ENCODE data around the gene RIPPLY2. TPM values are rescaled to one million over a fixed set of nuclear protein-coding genes. Genes with fewer than 3 reads are reported as not detected.
A peak's percentile ranks its signal among the peaks of the same experiment; 100 is the strongest.

The RIPPLY2 gene
- total RNA-seq, 1 experiment from 2014 or later = not detected

DNA sequence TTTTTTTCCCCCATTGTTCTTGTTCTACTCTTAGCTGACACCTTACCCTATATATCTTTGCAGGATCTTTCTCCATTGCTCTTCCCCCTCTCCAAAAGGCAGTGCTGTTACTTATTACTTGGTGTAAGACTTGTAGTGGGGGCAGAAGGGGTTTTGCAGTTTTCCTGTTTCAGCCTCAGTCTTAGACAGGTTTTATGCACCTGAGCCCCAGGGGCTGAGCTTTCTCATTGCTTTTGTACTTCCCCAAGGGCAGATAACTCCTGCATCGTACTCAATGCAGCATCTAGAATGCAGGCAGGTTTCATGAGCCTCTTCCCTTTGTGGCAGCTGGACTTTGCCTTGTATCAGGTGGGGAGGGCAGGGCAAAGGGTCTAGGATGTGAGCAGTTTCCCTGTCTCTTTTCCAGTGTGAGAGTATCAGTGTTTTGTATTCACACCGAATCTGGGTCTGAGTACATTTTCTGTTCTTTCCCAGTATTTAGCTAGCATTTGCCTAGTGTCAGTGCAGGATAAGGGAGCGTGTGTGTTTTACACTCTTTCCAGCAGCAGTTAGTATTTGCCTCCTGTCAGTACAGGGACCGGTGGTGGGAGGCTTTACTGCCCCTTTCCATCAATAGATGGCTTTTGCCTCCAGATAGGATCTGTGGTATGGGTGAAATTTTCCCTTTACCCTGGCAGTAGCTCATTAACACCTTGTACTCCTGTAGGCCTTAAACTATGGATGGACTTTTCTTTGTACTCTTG is 25.9 kb downstream of the RIPPLY2 start:
- POLR2A ChIA-PET = interaction anchor here (1.0 to 1.7 kb wide), 2 partner anchors 9 to 19 kb away, joined by 6 read pairs; partner anchors contain the start of gene CYB5R4
- DNase-seq (ENCODE audit: unreplicated experiment) = no peak
- H3K36me3 Mint-ChIP-seq (ENCODE audit: insufficient read depth, unreplicated experiment) = peaks cover 4% of the 10 kb centered on the region
- H3K4me3 Mint-ChIP-seq (ENCODE audit: unreplicated experiment) = no peak overlapping the region
- no peak overlapping the region for H3K27ac Mint-ChIP-seq (ENCODE audit: low read depth, unreplicated experiment)
- BruUV-seq (replicated peaks) = no TSS peak
- no peaks in the 10 kb centered on the region for H3K27me3 Mint-ChIP-seq (ENCODE audit: insufficient read depth, unreplicated experiment)
- intact Hi-C loops (cut with micrococcal nuclease) = no loop called here
- CTCF ChIA-PET = interaction anchor here (1.0 to 1.5 kb wide), 5 partner anchors 12 to 1444 kb away, joined by 3 to 7 read pairs (median 3); no protein-coding TSS in a partner anchor
- no peaks in the 10 kb centered on the region for H3K9me3 Mint-ChIP-seq (ENCODE audit: unreplicated experiment)
- TF ChIP-seq, protein P1, sequence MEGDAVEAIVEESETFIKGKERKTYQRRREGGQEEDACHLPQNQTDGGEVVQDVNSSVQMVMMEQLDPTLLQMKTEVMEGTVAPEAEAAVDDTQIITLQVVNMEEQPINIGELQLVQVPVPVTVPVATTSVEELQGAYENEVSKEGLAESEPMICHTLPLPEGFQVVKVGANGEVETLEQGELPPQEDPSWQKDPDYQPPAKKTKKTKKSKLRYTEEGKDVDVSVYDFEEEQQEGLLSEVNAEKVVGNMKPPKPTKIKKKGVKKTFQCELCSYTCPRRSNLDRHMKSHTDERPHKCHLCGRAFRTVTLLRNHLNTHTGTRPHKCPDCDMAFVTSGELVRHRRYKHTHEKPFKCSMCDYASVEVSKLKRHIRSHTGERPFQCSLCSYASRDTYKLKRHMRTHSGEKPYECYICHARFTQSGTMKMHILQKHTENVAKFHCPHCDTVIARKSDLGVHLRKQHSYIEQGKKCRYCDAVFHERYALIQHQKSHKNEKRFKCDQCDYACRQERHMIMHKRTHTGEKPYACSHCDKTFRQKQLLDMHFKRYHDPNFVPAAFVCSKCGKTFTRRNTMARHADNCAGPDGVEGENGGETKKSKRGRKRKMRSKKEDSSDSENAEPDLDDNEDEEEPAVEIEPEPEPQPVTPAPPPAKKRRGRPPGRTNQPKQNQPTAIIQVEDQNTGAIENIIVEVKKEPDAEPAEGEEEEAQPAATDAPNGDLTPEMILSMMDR (IDR thresholded peaks at IDR 0.05; ENCODE audit: unreplicated experiment) = no peak
- H3K4me1 Mint-ChIP-seq (ENCODE audit: insufficient read depth, unreplicated experiment) = peaks cover 13% of the 10 kb centered on the region

DNA sequence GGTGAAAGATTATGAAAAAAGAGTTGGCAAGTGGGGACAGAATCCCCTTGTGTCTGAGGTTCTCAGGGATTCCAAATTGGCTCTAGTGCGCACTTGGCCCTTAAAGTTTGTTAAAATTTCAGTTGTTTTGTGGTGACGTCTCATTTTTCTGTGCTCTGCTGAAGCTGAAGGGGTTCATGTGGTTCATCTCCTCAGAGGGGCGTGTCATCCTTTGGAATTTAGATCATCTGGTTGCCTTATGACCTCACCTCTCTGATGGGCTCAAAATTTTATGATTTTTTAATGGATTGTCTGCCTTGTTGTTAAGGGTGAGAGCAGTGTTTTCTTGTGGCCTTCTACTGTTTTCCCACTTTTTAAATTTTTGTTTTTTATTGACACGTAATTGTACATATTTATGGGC is 26.6 kb downstream of the RIPPLY2 start:
- BruUV-seq (replicated peaks) = no TSS peak

DNA sequence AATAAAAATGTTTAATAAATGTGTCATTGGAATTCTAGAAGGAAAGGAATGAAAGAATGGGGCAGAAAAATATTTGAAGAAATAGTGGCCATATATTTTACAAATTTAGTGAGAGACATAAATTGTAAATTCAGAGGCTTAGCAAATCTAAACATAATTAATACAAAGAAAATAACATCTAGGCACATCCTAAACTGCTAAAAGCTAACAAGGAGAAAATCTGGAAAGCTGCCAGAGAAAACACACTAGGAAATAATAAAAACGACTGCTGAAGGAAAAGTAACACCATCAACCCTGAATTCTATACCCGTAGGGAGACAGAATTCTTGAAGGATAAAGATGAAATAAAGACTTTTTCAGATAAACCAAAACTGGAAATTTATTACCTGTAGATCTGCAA is 30.1 kb downstream of the RIPPLY2 start:
- CTCF ChIA-PET = interaction anchor here (0.6 to 2.5 kb wide), 4 partner anchors 224 to 1441 kb away, joined by 3 to 19 read pairs (median 3); partner anchors contain the start of gene CEP162
- peaks cover 4% of the 10 kb centered on the region for H3K36me3 Mint-ChIP-seq (ENCODE audit: insufficient read depth, unreplicated experiment)
- peaks cover 9% of the 10 kb centered on the region for H3K4me1 Mint-ChIP-seq (ENCODE audit: insufficient read depth, unreplicated experiment)
- TF ChIP-seq, protein P1 (IDR thresholded peaks at IDR 0.05; ENCODE audit: unreplicated experiment) = no peak
- intact Hi-C loops (cut with micrococcal nuclease) = loop anchor here (10.0 kb wide), 2 partner anchors 268 to 1442 kb away; no protein-coding TSS in a partner anchor
- POLR2A ChIA-PET = interaction anchor here (0.6 to 1.1 kb wide), 2 partner anchors 343 to 950 kb away, joined by 4 to 5 read pairs; no protein-coding TSS in a partner anchor
- no peaks in the 10 kb centered on the region for H3K27me3 Mint-ChIP-seq (ENCODE audit: insufficient read depth, unreplicated experiment)
- H3K9me3 Mint-ChIP-seq (ENCODE audit: unreplicated experiment) = no peaks in the 10 kb centered on the region
- peak overlapping the region; percentile 42 for H3K27ac Mint-ChIP-seq (ENCODE audit: low read depth, unreplicated experiment)
- no TSS peak for BruUV-seq (replicated peaks)
- no peak for DNase-seq (ENCODE audit: unreplicated experiment)
- H3K4me3 Mint-ChIP-seq (ENCODE audit: unreplicated experiment) = no peak overlapping the region

More for the DNA sequence above, 26.6 kb downstream of the RIPPLY2 start:
- no peaks in the 10 kb centered on the region for H3K9me3 Mint-ChIP-seq (ENCODE audit: unreplicated experiment)
- no peak for DNase-seq (ENCODE audit: unreplicated experiment)
- intact Hi-C loops (cut with micrococcal nuclease) = loop anchor here (10.0 kb wide), 2 partner anchors 265 to 1445 kb away; no protein-coding TSS in a partner anchor
- H3K27ac Mint-ChIP-seq (ENCODE audit: low read depth, unreplicated experiment) = no peak overlapping the region
- no peak overlapping the region for H3K4me3 Mint-ChIP-seq (ENCODE audit: unreplicated experiment)
- TF ChIP-seq, protein P1 (IDR thresholded peaks at IDR 0.05; ENCODE audit: unreplicated experiment) = no peak
- peaks cover 13% of the 10 kb centered on the region for H3K4me1 Mint-ChIP-seq (ENCODE audit: insufficient read depth, unreplicated experiment)
- H3K36me3 Mint-ChIP-seq (ENCODE audit: insufficient read depth, unreplicated experiment) = peaks cover 4% of the 10 kb centered on the region
- ChIA-PET CTCF (interaction anchor here (1.0 to 1.5 kb wide), 4 partner anchors 13 to 1443 kb away, joined by 3 to 7 read pairs (median 3); no protein-coding TSS in a partner anchor), POLR2A (interaction anchor here (1.0 to 1.7 kb wide), 2 partner anchors 10 to 20 kb away, joined by 6 read pairs; partner anchors contain the start of gene CYB5R4)
- no peaks in the 10 kb centered on the region for H3K27me3 Mint-ChIP-seq (ENCODE audit: insufficient read depth, unreplicated experiment)

DNA sequence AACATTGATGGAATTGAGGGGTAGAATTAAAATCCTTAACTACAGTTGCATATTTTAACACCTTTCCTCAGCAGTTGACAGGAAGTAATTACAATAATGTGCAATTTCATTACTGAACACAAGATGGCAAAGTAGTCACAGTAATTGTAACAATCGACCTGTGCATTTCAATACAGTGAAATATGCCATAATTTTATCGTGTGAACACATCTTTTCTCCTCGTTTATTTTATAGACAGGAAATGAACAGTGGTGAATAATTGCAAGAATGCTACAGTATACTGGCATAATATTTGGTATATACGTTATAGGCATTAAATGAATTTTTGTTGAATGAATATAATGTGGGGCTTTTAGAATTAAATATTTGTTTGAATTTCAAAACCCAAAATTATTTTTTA is 31.4 kb downstream of the RIPPLY2 start:
- H3K4me3 Mint-ChIP-seq (ENCODE audit: unreplicated experiment) = no peak overlapping the region
- no TSS peak for BruUV-seq (replicated peaks)
- no peaks in the 10 kb centered on the region for H3K27me3 Mint-ChIP-seq (ENCODE audit: insufficient read depth, unreplicated experiment)
- H3K27ac Mint-ChIP-seq (ENCODE audit: low read depth, unreplicated experiment) = peak overlapping the region; percentile 3
- intact Hi-C loops (cut with micrococcal nuclease) = loop anchor here (1.0 to 10.0 kb wide), 4 partner anchors 270 to 1440 kb away; no protein-coding TSS in a partner anchor
- DNase-seq (ENCODE audit: unreplicated experiment) = peak; percentile 52
- POLR2A ChIA-PET = no interaction called here
- peaks cover 9% of the 10 kb centered on the region for H3K4me1 Mint-ChIP-seq (ENCODE audit: insufficient read depth, unreplicated experiment)
- H3K9me3 Mint-ChIP-seq (ENCODE audit: unreplicated experiment) = no peaks in the 10 kb centered on the region
- CTCF ChIA-PET = interaction anchor here (0.7 to 2.5 kb wide), 13 partner anchors 10 to 1192 kb away, joined by 3 to 19 read pairs (median 4); partner anchors contain the start of gene CEP162
- peaks cover 4% of the 10 kb centered on the region for H3K36me3 Mint-ChIP-seq (ENCODE audit: insufficient read depth, unreplicated experiment)
- TF ChIP-seq, protein P1 (IDR thresholded peaks at IDR 0.05; ENCODE audit: unreplicated experiment) = peak; percentile 69

Data from MCF 10A (cell line).